NT2/D1 (cell line): ENCODE measurements around the gene TSPAN9.

ENCODE experiments used
- SUZ12 ChIP-seq: IDR thresholded peaks from 2 replicates; pipeline ENCODE4 v1.6.1; 2011; ENCODE audit not compliant: insufficient read length, insufficient read depth; ENCODE audit errors: extremely low read depth
- YY1 ChIP-seq: IDR thresholded peaks from 2 replicates; pipeline ENCODE4 v1.6.1; 2011; ENCODE audit not compliant: insufficient read length, insufficient read depth
- ZNF274 ChIP-seq: IDR thresholded peaks from 2 replicates; pipeline ENCODE4 v1.6.1; 2011; ENCODE audit warnings: mild to moderate bottlenecking, low read depth, low read length

GRCh38 chr12:3090240-3091037 is 13.3 kb downstream of the TSPAN9 start:
- TF ChIP-seq ZNF274 (no peak), YY1 (no peak), SUZ12 (no peak)
